Activated CD8-positive, alpha-beta memory T cell treated with anti-CD3 and anti-CD28 coated beads, Interleukin-2, amount 50 U/mL, for 4 hours (primary cell): ENCODE results near the gene MLNR.

Source experiments
- DNase-seq: peaks from one replicate; pipeline ENCODE4 v3.0.0-alpha.2; 2020

The MLNR gene

DNA sequence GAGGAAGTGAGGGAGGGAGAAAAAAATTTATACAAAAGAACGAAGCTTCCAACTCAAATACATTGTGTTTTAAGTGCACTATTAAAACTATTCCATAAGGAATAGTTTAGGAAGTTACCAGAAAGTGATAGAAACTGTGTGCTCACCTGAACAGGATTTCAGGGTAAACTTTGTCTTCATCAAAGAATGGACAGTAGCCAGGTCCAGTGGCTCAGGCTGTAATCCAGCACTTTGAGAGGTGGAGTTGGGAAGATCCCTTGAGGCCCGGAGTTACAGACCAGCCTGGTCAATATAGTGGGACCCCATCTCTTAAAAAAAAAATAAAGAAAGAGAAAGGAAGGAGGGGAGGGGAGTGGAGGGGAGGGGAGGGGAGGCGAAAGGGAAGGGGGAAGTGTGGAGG lies 14.6 kb downstream of the MLNR start:
- no peak for DNase-seq

DNA sequence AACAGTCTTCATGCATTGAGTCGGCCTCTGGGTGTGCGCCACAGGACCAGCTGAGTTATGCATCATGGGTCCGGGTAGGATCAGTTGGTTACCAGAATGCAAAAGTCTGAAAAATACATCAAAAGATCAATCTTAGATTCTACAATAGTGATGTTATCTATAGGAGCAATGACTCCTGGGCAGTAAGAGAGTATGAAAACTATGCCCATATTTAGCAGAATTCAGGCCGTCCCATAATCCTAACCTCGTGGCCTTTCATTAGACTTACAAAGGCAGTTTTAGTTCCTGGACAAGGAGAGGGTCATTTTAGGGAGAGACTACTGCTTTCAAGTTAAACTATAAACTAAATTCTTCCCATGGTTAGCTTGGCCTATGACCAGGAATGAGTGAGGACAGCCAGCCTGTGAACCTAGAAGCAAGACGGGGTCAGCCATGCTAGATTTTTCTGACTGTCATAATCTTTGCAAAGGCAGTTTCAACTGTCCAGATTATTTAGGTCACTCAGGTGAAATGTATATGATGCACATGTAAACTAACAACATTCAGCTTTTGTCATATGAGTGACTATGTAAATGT lies 15.8 kb downstream of the MLNR start:
- no peak for DNase-seq

DNA sequence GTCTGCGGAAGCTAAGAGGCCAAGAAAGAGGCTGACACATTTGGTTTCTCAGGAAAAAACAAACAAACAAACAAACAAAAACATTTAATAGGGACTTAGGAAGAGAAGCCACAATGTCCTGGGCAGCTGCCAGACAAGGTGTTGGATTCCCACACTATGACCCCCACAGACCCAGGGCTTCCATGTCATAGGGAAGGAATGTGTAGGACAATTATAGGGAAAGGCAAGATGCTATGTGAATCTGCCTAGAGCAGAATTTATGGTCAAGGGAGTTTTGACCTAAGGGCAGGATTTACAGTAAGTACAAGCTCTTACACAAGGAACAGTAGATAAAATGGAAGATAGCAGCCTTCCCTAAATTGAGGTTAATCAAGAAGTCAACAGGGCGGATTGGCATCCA lies 18.5 kb downstream of the MLNR start:
- DNase-seq, result no peak

DNA sequence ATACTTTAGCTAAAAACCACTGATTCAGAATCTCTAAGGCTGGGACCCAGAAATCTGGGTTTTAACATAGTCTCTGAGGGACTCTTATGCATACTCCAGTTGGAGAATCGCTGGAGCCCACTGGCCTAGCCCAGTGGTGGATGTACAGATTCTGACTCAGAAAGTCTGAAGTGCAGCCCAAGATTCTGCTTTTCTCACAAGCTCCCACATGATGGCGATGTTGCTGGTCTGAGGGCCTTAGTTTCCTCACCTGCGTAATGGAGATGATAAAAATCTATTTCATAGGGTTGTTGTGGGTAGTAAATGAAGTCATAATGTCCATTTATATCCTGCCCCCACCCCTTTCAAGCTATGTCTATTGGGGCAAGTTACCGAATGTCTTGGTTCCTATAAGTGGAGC lies 19.9 kb downstream of the MLNR start:
- DNase-seq, result peak; percentile 24

DNA sequence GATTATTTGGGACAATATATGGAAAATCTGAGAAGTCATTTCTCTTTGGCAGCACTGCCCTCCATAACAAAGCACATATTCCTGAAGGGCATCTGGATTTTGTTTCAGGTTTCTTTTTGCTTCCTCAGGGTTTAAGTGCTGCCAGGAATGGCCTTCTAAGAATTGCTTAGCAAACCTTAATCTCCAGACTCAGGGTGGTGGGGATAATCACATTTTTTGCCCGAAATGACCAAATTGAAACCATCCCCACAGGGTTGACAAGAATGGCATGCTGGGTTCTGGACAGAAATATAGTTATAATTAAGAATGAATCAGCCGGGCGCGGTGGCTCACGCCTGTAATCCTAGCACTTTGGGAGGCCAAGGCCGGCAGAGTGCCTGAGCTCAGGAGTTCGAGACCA lies 21.2 kb downstream of the MLNR start:
- no peak for DNase-seq

DNA sequence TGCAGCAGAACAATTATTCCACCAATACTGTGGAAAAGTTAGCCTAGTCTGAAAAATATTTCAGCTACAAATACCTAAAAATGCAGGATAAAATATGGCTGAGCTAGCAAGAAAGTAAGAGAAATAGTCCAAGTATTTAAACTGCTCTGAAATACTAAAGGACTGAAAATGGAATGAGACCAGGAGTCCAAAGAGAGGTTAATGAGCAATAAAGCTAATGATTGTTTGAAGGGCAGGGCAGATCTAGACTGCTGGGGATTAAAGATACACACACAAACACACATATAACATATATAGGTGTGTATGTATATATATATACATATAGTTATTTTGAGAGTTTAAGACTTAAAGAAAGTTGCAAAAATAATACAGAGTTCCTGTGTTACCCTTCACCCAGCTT lies 25.0 kb downstream of the MLNR start:
- DNase-seq, result no peak

DNA sequence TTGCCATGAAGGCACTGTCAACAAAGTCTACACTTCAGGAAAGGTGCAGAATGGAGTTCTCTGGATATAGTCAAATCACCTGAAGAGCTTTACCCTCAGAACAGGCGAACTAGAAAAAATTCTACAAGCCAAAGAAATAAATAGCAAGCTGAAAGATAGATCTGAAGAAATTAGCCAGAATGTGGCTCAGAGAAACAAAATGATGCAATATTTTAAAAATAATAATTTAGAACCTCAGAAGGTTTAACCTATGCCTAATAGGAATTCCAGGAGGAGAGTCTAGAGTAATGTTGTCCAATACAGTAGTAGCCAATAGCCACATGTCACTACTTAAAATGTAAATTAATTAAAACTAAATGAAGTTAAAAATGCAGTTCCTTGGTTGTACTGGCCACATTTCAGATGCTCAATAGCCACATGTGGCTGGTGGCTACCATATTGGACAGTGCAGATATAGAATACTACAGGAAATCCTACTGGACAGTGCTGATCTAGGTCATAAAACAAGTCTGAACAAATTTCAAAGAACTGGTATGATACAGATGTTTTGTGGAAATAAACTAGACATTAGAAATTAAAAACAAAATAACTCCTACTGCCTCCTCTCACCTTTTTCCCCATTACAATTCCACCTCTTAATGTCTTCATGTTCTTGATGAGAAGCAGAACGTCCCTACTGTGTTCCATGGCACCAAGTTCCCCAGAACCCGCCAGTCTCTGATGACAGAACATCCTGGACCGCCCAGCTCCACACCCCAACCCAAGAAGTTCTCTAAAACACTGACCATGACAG lies 26.9 kb downstream of the MLNR start:
- no peak for DNase-seq

DNA sequence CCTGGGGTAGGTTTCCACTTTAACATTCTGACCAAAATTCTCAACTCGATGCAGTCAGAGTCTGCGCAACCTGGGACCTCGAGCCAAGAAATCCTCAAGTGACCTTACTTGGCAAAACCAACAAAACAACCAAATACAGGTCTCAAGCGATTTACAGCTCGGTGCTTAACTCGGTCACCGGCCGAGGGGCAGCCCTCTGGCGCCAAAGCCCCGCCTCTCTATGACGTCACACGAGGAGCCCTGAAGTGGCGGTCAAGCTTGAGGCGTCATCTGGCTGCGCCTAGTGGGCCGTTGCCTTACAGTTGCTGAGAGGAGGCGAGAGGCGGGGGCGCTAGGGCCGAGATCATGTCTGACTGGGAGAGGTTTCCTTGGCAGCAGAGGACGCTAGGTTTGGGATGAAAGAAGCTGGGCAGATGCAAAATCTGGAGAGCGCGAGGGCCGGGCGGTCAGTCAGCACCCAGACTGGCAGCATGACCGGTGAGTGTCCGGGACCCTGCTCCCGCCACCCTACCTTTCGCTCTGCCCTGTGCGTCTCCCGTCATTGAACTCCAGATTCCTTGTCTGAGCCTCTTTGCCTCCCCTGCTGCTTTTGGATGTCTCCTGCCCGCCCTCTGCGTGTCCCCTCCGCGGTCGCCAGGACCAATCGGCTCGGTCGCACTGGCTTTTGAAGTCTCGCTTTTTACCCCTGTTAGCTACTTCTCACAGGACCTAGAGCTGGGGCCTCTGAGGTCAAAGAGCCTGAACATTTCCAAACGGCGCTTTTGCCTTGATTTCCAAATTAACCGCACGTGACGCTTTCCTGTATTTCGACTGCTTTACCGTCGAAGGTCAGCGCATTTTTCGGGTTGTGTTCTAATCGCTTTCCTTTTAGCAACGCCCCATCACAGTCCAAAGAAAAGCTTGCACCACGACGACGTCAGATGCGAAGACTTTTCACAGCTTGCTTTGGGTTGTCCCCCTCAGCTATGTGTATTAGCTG lies 27.8 kb downstream of the MLNR start, which contains the start of gene CDADC1:
Gene CDADC1 (plus strand): TSS at position 283 of the 979 bp plus-strand sequence. CDS start 113 bp downstream, at position 396.
- peak; percentile 89 for DNase-seq

DNA sequence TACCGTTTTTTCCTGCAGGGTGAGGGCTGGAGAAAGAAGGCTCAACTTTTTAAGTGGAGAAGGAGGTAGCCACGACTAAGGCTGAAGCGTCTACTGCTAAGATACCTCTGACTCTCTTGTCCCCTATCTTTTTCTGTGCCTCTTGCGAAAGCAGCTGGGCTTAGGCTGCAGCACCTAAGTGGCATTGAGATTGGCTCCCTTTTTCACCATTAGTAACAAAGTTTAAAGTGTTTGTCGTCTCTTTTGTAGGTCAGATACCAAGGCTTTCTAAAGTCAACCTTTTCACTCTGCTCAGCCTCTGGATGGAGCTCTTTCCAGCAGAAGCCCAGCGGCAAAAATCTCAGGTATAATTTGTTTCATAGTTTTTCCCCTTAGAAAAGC lies 28.5 kb downstream of the MLNR start:
- DNase-seq, result no peak

DNA sequence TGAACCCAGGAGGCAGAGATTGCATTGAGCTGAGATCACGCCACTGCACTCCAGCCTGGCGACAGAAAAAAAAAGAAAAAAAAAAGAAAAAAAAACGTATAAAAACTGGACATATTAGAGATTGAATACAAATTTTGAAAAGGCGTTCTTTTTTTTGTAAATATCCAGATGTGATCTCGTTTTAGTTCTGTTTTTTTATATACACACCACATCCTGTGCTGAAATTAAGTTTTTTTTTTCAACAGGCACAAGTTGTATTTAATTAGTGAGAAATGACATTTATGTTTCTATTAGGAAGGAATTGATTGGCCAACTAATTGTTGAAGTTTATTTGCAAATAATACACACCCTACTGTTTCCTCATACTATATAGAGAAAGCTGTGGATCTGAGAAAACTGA lies 31.2 kb downstream of the MLNR start:
- DNase-seq, result no peak

DNA sequence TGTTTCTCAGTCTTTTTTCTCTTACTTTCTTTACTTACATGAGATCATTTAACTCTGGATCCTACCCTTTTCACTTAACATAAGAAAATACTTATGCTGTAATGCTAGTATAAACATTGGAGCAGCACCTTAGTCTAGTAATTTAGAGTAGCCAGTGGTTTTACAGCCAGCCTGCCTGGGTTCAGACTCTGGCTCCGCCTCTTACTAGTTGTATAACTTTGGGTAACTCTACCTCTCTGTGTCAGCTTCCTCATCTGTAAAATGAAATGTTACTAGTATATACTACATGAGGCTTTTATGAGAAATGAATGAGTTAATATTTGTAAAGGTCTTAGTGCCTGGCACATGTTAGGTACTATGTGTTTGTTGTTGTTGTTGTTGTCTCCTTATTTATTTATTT lies 33.2 kb downstream of the MLNR start:
- no peak for DNase-seq

DNA sequence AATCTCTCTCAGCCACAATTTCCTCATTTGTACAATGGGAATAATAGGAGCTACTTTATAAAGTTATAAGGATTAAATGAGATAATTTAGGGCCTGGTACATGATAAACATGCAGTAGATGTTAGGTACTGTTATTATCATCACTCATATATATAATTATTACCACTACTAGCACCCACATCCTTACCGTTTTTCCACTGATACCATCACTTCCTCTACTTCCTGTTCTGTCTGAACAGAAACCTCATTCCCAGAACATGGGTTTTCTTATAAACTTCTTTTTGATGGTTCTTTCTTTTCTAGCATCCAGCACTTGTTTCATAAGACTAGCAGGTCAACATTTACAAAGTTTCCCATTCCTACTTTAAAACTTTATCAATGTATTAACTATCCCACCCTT lies 33.9 kb downstream of the MLNR start:
- no peak for DNase-seq

DNA sequence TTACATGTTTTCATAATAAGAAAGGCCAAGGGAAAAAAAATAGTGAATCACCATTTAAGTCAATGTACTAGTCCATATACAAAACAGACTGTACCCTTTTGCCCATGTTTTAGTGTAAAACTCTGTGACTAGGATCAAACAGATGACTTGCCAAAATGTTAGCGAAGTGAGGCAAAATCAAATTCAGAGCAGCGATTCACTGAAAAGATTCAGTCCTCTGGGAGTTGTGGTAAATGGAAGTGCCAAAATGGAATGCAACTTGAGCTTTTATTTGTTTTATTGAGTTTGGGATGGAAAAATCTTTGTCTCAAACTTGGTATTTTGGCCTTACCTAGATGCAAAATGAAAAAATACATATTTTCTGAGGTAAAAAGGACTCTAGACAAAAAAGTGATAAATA lies 36.7 kb downstream of the MLNR start:
- no peak for DNase-seq

DNA sequence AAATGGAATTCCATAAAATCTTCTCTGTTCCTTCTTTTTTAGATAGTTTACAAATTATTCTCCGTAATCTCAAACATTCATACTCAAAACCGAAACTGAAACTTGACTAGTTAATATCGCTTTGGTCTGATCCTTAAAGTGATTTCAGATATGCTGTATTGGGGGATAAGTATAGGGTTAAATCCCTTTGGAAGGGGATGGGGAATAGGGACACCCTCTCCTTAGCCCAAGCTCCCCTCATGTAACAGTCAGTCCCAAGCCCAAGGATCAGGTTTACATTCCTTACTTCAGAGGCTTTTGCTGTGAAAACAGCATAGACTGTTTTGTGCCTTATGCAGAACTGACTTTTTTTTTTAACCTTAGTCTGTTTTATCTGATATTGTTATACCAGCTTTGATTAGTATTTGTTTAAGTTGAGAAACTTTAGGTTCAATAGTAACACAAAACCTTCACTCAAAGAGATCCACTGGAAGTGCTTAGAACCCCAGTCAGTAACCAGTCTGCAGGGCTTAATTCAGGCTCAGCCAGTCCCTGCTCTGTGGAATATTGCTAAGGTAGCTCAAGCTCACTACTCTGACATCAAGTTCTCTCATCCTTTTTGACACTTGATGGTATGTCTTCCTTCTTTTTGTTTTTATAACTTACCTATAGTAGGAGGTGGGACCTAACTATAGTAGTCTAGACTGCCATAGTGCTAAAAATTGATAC lies 38.1 kb downstream of the MLNR start:
- DNase-seq, result no peak

DNA sequence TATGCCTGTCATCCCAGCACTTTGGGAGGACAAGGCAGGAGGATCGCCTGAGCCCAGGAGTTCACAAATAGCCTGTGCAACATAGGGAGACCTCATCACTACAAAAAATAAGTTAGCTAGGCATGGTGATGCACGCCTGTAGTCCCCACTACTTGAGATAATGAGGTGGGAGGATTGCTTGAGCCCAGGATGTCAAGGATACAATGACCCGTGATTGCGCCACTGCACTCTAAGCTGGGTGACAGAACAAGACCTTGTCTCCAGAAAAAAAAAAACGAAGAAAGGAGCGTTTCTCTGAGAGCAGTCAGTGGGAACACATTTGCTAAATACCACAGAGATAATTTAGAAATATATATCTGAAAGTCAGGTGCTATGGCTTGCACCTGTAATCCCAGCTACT lies 39.4 kb downstream of the MLNR start:
- DNase-seq, result no peak

DNA sequence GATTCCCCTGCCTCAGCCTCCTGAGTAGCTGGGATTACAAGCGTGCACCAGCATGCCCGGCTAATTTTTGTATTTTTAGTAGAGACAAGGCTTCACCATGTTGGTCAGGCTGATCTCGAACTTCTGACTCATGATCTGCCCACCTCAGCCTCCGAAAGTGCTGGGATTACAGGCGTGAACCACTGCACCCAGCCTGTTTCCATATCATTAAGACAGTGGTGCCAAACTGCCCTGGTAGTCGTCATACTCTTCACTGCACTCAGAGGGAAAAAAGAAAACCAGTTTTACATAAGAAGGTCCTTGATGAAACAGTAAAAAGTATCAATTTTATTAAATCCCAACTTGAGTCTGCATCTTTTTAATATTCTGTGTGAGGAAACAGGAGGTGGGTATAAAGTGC lies 42.5 kb downstream of the MLNR start:
- no peak for DNase-seq

DNA sequence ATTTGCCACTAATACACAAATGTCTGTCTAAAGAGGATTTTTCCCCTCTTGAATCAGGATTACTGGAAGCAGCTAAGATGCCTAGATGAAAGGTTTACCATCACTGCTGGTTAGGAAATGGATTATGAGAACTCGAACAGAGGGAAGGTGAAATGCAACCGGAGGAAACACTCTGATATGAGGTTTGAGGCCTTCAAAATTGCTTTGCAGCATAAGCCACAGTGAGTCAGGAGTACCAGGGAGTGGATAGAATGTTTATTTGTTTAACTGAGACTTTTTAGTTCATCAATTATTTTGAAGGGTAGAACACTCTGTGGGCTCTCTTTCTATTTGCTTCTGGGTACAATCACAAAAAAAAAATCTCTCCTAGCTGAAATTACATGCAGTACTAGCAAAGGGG lies 45.7 kb downstream of the MLNR start:
- no peak for DNase-seq

DNA sequence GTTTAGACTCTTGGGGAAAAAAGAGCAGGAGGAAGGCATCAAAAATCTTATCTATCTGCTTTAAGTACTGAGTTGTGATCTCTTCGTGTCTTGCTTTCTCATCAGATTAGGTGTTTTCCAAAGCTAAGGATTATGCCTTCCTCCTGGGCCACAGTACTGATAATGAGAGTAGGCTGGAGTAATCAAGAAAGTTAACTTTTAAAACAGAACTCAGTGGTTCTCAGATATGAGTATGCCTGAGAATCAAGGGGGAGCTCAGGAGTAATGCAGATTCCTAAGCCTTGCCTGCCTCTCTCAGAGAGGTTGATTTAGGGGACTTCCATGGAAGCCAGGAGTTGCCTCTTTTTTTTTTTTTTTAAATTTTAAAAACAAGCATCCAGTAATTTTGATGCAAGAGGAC lies 51.1 kb downstream of the MLNR start:
- no peak for DNase-seq
